ENCODE data around the gene MAGED2. TPM values are rescaled to one million over a fixed set of nuclear protein-coding genes. Genes with fewer than 3 reads are reported as not detected.
"Not testable (repeated sequence)": the region's sequence is repeated elsewhere in the genome, so short reads cannot be mapped to it uniquely, and the experiment has no call there.

The MAGED2 gene
- total RNA-seq, 6 experiments from 2014 or later: 205 to 244 (median 226) TPM

DNA sequence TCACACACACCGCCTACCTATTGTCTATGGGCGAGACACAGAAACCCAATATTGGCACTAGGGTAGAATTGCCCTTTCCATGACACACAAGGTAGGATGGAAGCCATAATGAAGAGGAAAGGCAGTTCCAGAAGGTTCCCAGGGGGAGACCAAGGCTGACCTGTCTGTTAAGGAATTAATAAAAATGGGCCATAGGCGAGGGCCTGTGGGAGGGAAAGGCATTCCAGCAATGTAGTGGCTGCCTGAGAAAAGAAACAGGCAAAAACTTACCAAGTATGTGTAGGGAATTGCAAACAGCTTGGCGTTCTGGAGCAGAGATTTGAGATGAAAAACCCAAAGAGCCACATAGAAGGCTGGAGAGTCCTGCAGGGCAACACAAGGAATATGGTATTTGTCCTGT is 19.1 kb downstream of the MAGED2 start:
- TF ChIP-seq, protein P1, sequence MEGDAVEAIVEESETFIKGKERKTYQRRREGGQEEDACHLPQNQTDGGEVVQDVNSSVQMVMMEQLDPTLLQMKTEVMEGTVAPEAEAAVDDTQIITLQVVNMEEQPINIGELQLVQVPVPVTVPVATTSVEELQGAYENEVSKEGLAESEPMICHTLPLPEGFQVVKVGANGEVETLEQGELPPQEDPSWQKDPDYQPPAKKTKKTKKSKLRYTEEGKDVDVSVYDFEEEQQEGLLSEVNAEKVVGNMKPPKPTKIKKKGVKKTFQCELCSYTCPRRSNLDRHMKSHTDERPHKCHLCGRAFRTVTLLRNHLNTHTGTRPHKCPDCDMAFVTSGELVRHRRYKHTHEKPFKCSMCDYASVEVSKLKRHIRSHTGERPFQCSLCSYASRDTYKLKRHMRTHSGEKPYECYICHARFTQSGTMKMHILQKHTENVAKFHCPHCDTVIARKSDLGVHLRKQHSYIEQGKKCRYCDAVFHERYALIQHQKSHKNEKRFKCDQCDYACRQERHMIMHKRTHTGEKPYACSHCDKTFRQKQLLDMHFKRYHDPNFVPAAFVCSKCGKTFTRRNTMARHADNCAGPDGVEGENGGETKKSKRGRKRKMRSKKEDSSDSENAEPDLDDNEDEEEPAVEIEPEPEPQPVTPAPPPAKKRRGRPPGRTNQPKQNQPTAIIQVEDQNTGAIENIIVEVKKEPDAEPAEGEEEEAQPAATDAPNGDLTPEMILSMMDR (IDR thresholded peaks at IDR 0.05): no peak
- no peak for DNase-seq
- Mint-ChIP-seq H3K36me3 (ENCODE audit: low read depth) (no peaks in the 10 kb centered on the region), H3K27me3 (ENCODE audit: insufficient read depth) (peaks cover 2% of the 10 kb centered on the region), H3K9me3 (no peaks in the 10 kb centered on the region), H3K4me3 (no peak overlapping the region), H3K27ac (no peak overlapping the region; the same call in 1 of the 2 replicates), H3K4me1 (ENCODE audit: low read depth) (peaks cover 16% of the 10 kb centered on the region)

DNA sequence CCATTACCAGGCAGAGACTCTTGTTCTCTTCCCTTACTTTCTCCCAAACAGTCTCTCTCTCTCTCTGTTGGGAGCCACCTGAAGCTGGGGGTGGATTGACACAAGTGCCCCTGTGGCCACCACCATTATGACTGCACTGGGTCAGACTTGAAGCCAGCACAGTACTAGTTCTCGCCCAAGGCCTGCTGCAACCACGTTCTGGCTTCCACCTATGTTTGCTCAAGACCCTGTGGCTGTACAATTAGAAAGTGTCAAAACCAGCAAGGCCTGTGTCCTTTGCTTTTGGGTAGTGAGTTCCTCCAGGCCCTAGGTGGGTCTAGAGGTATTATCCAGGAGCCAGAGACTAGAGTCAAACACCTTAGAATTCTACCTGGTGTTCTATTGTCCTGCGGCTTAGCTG is 31.0 kb downstream of the MAGED2 start:
- Mint-ChIP-seq H3K4me3 (no peak overlapping the region), H3K27ac (no peak overlapping the region), H3K36me3 (ENCODE audit: low read depth) (no peaks in the 10 kb centered on the region), H3K9me3 (no peaks in the 10 kb centered on the region), H3K27me3 (ENCODE audit: insufficient read depth) (peaks cover 5% of the 10 kb centered on the region), H3K4me1 (ENCODE audit: low read depth) (no peaks in the 10 kb centered on the region)
- TF ChIP-seq, protein P1 (IDR thresholded peaks at IDR 0.05): no peak
- no peak for DNase-seq

DNA sequence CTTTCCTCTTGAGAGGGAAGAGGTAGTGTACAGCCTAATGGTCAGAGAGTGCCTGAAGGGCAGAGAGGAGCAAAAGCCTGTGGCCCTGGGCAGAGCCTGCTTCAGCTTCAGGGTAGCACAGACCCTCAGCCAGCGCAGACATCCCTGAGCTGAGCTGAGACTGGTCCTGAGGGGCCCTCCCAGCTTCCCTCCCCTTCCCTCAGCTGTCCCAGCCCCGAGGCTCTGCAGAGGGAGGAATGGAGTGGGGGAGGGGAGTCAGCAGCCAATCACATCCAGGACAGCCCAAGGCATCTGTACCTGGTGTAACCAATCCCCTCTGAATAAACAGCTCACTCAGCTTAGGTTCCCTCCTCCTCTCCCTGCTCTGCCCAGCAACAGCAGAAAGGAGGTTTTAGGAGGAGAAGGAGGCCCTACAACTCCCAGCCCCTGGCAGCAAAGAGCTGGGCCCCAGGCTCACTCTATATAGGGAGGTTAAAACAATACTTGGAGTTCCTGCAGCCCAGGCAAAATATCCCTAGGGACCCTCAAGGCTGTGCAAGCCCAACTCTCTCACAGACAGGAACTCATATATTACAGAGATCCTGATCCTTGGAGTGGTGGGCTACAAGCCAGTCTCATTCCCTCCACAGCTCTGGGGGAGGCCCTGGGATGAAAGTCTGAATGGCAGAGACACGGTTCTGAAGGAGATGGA is 33.8 kb downstream of the MAGED2 start:
- not testable (repeated sequence) for H3K4me3 Mint-ChIP-seq; H3K27me3 Mint-ChIP-seq (ENCODE audit: insufficient read depth); H3K9me3 Mint-ChIP-seq; H3K36me3 Mint-ChIP-seq (ENCODE audit: low read depth); H3K27ac Mint-ChIP-seq; H3K4me1 Mint-ChIP-seq (ENCODE audit: low read depth); DNase-seq

DNA sequence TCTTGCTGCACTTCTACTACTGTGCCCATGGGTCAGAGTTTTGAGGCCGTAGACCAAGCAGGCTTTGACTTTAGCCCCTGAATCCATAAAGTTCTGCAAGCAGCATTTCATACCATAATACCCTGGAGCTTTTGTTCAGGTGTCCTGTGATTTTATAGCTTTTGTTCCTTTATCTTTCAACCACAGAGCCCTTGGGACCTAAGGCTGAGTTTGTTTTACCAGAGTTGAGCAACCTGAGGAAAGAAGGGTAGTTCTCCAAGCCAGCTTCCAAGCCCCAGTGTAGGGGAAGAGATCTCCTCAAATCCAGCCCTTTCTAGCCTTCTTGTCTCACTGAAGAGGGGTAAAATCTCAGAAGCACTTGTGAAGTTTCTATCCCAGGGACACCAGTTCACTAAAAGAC is 35.1 kb downstream of the MAGED2 start:
- Mint-ChIP-seq H3K27ac (no peak overlapping the region), H3K4me3 (no peak overlapping the region), H3K36me3 (ENCODE audit: low read depth) (no peaks in the 10 kb centered on the region), H3K9me3 (no peaks in the 10 kb centered on the region), H3K4me1 (ENCODE audit: low read depth) (no peaks in the 10 kb centered on the region), H3K27me3 (ENCODE audit: insufficient read depth) (peaks cover 3% of the 10 kb centered on the region)
- no peak for DNase-seq
- TF ChIP-seq, protein P1 (IDR thresholded peaks at IDR 0.05): no peak

DNA sequence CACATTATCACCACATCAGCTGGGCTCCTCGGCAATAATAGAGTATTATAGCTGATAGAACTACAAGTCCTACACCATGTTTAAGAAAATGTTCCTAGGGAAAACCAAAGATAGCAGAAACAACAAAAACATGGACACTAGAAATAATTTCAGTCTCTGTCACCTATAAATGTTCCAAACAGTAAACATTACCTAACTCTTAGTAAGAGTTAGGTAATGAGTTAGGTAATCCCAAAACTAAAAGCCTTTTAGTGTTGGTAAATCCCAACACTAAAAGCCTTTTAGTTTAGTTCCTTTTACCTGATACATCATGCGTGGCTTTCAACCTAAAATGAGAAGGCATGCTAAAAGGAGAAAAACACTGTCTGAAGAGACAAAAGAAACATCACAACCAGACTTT is 35.5 kb downstream of the MAGED2 start:
- Mint-ChIP-seq H3K4me3 (no peak overlapping the region), H3K36me3 (ENCODE audit: low read depth) (no peaks in the 10 kb centered on the region), H3K4me1 (ENCODE audit: low read depth) (no peaks in the 10 kb centered on the region), H3K27me3 (ENCODE audit: insufficient read depth) (peaks cover 3% of the 10 kb centered on the region), H3K9me3 (no peaks in the 10 kb centered on the region), H3K27ac (no peak overlapping the region)
- no peak for DNase-seq
- TF ChIP-seq, protein P1 (IDR thresholded peaks at IDR 0.05): no peak

DNA sequence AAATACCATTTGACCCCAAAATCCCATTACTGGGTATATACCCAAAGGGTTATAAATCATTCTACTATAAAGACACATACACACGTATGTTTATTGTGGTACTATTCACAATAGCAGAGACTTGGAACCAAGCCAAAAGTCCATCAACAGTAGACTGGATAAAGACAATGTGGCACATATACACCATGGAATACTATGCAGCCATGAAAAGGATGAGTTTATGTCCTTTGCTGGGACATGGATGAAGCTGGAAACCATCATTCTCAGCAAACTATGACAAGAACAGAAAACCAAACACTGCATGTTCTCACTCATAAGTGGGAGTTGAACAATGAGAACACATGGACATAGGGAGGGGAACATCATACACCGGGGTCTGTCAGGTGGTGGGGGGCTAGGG is 40.2 kb downstream of the MAGED2 start:
- not testable (repeated sequence) for H3K4me3 Mint-ChIP-seq

More for the DNA sequence above, 40.2 kb downstream of the MAGED2 start:
- not testable (repeated sequence) for DNase-seq; H3K36me3 Mint-ChIP-seq (ENCODE audit: low read depth); H3K9me3 Mint-ChIP-seq; H3K4me1 Mint-ChIP-seq (ENCODE audit: low read depth); H3K27ac Mint-ChIP-seq; H3K27me3 Mint-ChIP-seq (ENCODE audit: insufficient read depth)
